B cell (primary cell): Measurements from ENCODE around the gene GGNBP2. TPM values are rescaled to one million over a fixed set of nuclear protein-coding genes. Genes with fewer than 3 reads are reported as not detected.

Source experiments
- ATAC-seq: fragments of 200-7000 bp; cut with Tn5 transposase; one replicate; pipeline ENCODE4 v1.10.0; 2021; ENCODE audit warnings: low read depth, mild to moderate bottlenecking, moderate number of reproducible peaks, moderate library complexity
- CTCF ChIA-PET: fragments of 350-600 bp; sonication (Branson Sonifier 250); formaldehyde crosslinking; loops from one replicate; lab custom pipeline; 2021; ENCODE audit warnings: antibody characterized with exemption, inconsistent platforms; lab: Charles Lee
- POLR2A ChIA-PET: fragments of 350-600 bp; sonication (Branson Sonifier 250); formaldehyde crosslinking; loops from one replicate; lab custom pipeline; 2021; ENCODE audit warnings: antibody characterized with exemption; lab: Charles Lee
- DNase-seq: peaks from one replicate; pipeline ENCODE4 v3.0.0; 2013
- H2AFZ ChIP-seq: 2 replicates; pipeline ENCODE4 v1.6.1; 2012; ENCODE audit warnings: mild to moderate bottlenecking, low read depth, low read length; ENCODE audit not compliant: insufficient read depth, poor library complexity, severe bottlenecking
- H3K27ac ChIP-seq, 2 donors: 1 replicate in 1 of 2; 2 replicates in 1 of 2; pipeline ENCODE4 v1.5.1; 2012 to 2013; ENCODE audit warnings: low read length in 2 of 2, mild to moderate bottlenecking in 2 of 2, moderate library complexity in 1 of 2
- H3K27me3 ChIP-seq, 4 experiments: fragments of 200-600 bp in 1 of 4; sonication (generic) in 1 of 4; replicated peaks in 1 of 4; 1 replicate in 2 of 4; 2 replicates in 2 of 4; pipeline versions ENCODE4 v1.6.1 to v1.7.0; 2013 to 2016; ENCODE audit warnings: low read length in 3 of 4, mild to moderate bottlenecking in 2 of 4, mixed read lengths in 1 of 4, moderate library complexity in 1 of 4; ENCODE audit not compliant: insufficient read depth in 4 of 4, control insufficient read depth in 3 of 4; ENCODE audit errors: control extremely low read depth in 1 of 4
- H3K36me3 ChIP-seq, 2 experiments: replicated peaks in 1 of 2; 1 replicate in 1 of 2; 2 replicates in 1 of 2; pipeline versions ENCODE4 v1.6.1 to v1.7.1; 2013; ENCODE audit warnings: low read length in 1 of 2; ENCODE audit not compliant: insufficient read depth in 2 of 2, control insufficient read depth in 1 of 2; ENCODE audit errors: control extremely low read depth in 1 of 2, extremely low read depth in 1 of 2
- H3K4me1 ChIP-seq, 2 donors: fragments of 200-600 bp in 1 of 2; sonication (generic) in 1 of 2; 1 replicate in 1 of 2; 2 replicates in 1 of 2; pipeline versions ENCODE4 v1.5.1 to v1.6.1; 2013 to 2017; ENCODE audit warnings: low read length in 2 of 2; ENCODE audit not compliant: control insufficient read depth in 2 of 2, insufficient read depth in 2 of 2
- H3K4me2 ChIP-seq: replicated peaks from 2 replicates; pipeline ENCODE3; 2012; ENCODE audit warnings: mild to moderate bottlenecking, low read depth, low read length; ENCODE audit not compliant: poor library complexity, severe bottlenecking
- H3K4me3 ChIP-seq, 5 experiments: fragments of 200-600 bp in 1 of 5; sonication (generic) in 1 of 5; 1 replicate in 3 of 5; 2 replicates in 2 of 5; pipeline versions ENCODE4 v1.5.1 to v1.7.0; 2011 to 2016; ENCODE audit warnings: low read length in 4 of 5, mild to moderate bottlenecking in 4 of 5, low read depth in 2 of 5, control low read depth in 1 of 5, moderate library complexity in 1 of 5; ENCODE audit not compliant: insufficient read depth in 1 of 5; ENCODE audit errors: control extremely low read depth in 1 of 5, extremely low read depth in 1 of 5
- H3K79me2 ChIP-seq: fragments of 200-600 bp; sonication (generic); one replicate; pipeline ENCODE4 v1.6.0; 2016; ENCODE audit warnings: low read length; ENCODE audit not compliant: control insufficient read depth, insufficient read depth
- H3K9ac ChIP-seq: fragments of 200-600 bp; sonication (generic); 2 replicates; pipeline ENCODE4 v1.6.1; 2017; ENCODE audit warnings: mild to moderate bottlenecking, low read length, moderate library complexity
- H3K9me3 ChIP-seq, 3 donors: one replicate each; pipeline versions ENCODE4 v1.6.1 to v1.7.1; 2013; ENCODE audit warnings: low read length in 2 of 3; ENCODE audit not compliant: control insufficient read depth in 2 of 3, insufficient read depth in 1 of 3; ENCODE audit errors: control extremely low read depth in 1 of 3
- H4K20me1 ChIP-seq: 2 replicates; pipeline ENCODE4 v1.6.0; 2012; ENCODE audit warnings: mild to moderate bottlenecking, low read length; ENCODE audit not compliant: insufficient read depth, control insufficient read depth, poor library complexity, severe bottlenecking
- H3K27ac Mint-ChIP-seq: one replicate; pipeline ENCODE4 v1.8.0; 2021; ENCODE audit warnings: mixed read lengths
- H3K27me3 Mint-ChIP-seq: one replicate; pipeline ENCODE4 v1.8.0; 2021; ENCODE audit warnings: mixed read lengths
- H3K4me1 Mint-ChIP-seq: one replicate; pipeline ENCODE4 v1.8.0; 2021; ENCODE audit warnings: mixed read lengths
- H3K4me3 Mint-ChIP-seq: one replicate; pipeline ENCODE4 v1.8.0; 2021; ENCODE audit warnings: mixed read lengths
- H3K9me3 Mint-ChIP-seq: one replicate; pipeline ENCODE4 v1.8.0; 2022; ENCODE audit warnings: mixed read lengths; ENCODE audit not compliant: insufficient read depth
- CTCF ChIP-seq: fragments of 200-600 bp; IDR thresholded peaks from one replicate; pipeline ENCODE4 v1.8.0; 2022; ENCODE audit warnings: antibody characterized with exemption, mild to moderate bottlenecking
- EZH2 ChIP-seq: IDR thresholded peaks from 2 replicates; pipeline ENCODE4 v1.6.1; 2012; ENCODE audit warnings: borderline replicate concordance, low read depth, mild to moderate bottlenecking, moderate library complexity, low read length; ENCODE audit not compliant: insufficient read depth, poor library complexity, severe bottlenecking
- WGBS: methylation state at CpG from one replicate; pipeline ENCODE4 v1.1.5; 2013; ENCODE audit warnings: missing lambda C conversion rate; ENCODE audit not compliant: insufficient coverage; 5-methylcytosine and 5-hydroxymethylcytosine counted together
- intact Hi-C: fragments of 100-400 bp; cut with micrococcal nuclease; formaldehyde crosslinking; loops from one replicate; pipeline ENCODE4 v1.10.0; 2022
- polyA plus RNA-seq: library from polyadenylated mRNA; depleted of rRNA; stranded (reverse); fragments of >200 nt; gene quantifications from 2 replicates; pipeline ENCODE4 v1.2.3, GENCODE V29; 2012
- total RNA-seq, 2 donors: library from RNA; stranded (reverse); fragments of 120-200 nt in 1 of 2; gene quantifications; 1 replicate in 1 of 2; 2 replicates in 1 of 2; pipeline versions ENCODE4 v1.2.3 to v1.2.4, GENCODE V29; 2013 to 2022

GGNBP2 gene
- total and polyA plus RNA-seq, 2 donors (not counting 1 experiment from before 2014, with no cell fraction given) = 107 to 137 TPM

- CTCF ChIA-PET = no interaction called here
- DNase-seq (no peak), ATAC-seq (no peak)
- no peak overlapping the region for H3K27ac Mint-ChIP-seq
- H3K4me1 Mint-ChIP-seq = no peaks in the 10 kb centered on the region
- no peaks in the 10 kb centered on the region for H3K9me3 ChIP-seq
- 100% methylated on average over 4 of the region's 6 CpGs for WGBS
- intact Hi-C loops = no loop called here
- no peak overlapping the region for H2AFZ ChIP-seq
- H3K4me3 ChIP-seq = no peak overlapping the region
- H3K4me3 Mint-ChIP-seq = no peak overlapping the region
- no peaks in the 10 kb centered on the region for H3K27me3 Mint-ChIP-seq
- H3K4me2 ChIP-seq = no peak overlapping the region
- H3K9ac ChIP-seq = no peak overlapping the region
- H3K36me3 ChIP-seq = peaks cover 0 to 19% of the 10 kb centered on the region in 2 experiments
- H4K20me1 ChIP-seq = no peaks in the 10 kb centered on the region
- TF ChIP-seq EZH2 = no peak
- no peak for TF ChIP-seq CTCF
- no peaks in the 10 kb centered on the region for H3K4me1 ChIP-seq
- H3K79me2 ChIP-seq = no peaks in the 10 kb centered on the region
- POLR2A ChIA-PET = no interaction called here
- no peak overlapping the region for H3K27ac ChIP-seq
- H3K27me3 ChIP-seq = no peaks in the 10 kb centered on the region
- no peaks in the 10 kb centered on the region for H3K9me3 Mint-ChIP-seq
These were observed 33.5 kb upstream of the GGNBP2 start for GRCh38 chr17:36511216-36511615.

- ChIA-PET POLR2A (no interaction called here), CTCF (no interaction called here)
- Histone ChIP-seq H3K36me3 (peaks cover 0 to 15% of the 10 kb centered on the region in 2 experiments), H3K9me3 (no peaks in the 10 kb centered on the region), H3K27ac (no peak overlapping the region), H3K4me2 (no peak overlapping the region), H3K4me3 (no peak overlapping the region), H3K4me1 (no peaks in the 10 kb centered on the region), H4K20me1 (no peaks in the 10 kb centered on the region), H3K79me2 (no peaks in the 10 kb centered on the region), H3K27me3 (no peaks in the 10 kb centered on the region), H2AFZ (no peak overlapping the region), H3K9ac (no peak overlapping the region)
- no CpG with 5 or more reads among the region's 5 CpGs for WGBS
- intact Hi-C loops = no loop called here
- Mint-ChIP-seq H3K27ac (no peak overlapping the region), H3K4me1 (no peaks in the 10 kb centered on the region), H3K9me3 (no peaks in the 10 kb centered on the region), H3K4me3 (no peak overlapping the region), H3K27me3 (no peaks in the 10 kb centered on the region)
- no peak for TF ChIP-seq EZH2
- no peak for TF ChIP-seq CTCF
- no peak for DNase-seq
- no peak for ATAC-seq
These were observed 32.1 kb upstream of the GGNBP2 start for GRCh38 chr17:36512641-36513040.
